Kidney capillary endothelial cell (primary cell): ENCODE results near the gene CDK19.
A peak's percentile ranks its signal among the peaks of the same experiment; 100 is the strongest.
"Not testable (repeated sequence)": the region's sequence is repeated elsewhere in the genome, so short reads cannot be mapped to it uniquely, and the experiment has no call there.

Source experiments
- DNase-seq: peaks from one replicate; pipeline ENCODE4 v3.0.0-alpha.2; 2018; ENCODE audit warnings: low spot score

CDK19 gene

GRCh38 chr6:110621061-110621460, 194.2 kb downstream of the CDK19 start:
- DNase-seq: no peak

- DNase-seq: no peak
Measured at GRCh38 chr6:110620065-110620464, 195.2 kb downstream of the CDK19 start.

GRCh38 chr6:110619275-110619908, 195.9 kb downstream of the CDK19 start:
- DNase-seq: no peak

GRCh38 chr6:110618591-110619267, 196.5 kb downstream of the CDK19 start:
- DNase-seq: peak; percentile 11

GRCh38 chr6:110617057-110617456, 198.2 kb downstream of the CDK19 start:
- no peak for DNase-seq

GRCh38 chr6:110615722-110616121, 199.5 kb downstream of the CDK19 start:
- no peak for DNase-seq

- no peak for DNase-seq
Measured at GRCh38 chr6:110614586-110614985, 200.7 kb downstream of the CDK19 start.

GRCh38 chr6:110614106-110614505, 201.2 kb downstream of the CDK19 start:
- no peak for DNase-seq

GRCh38 chr6:110613356-110613755, 201.9 kb downstream of the CDK19 start:
- DNase-seq: no peak

- no peak for DNase-seq
Measured at GRCh38 chr6:110612298-110612697, 203.0 kb downstream of the CDK19 start.

GRCh38 chr6:110609101-110609500, 206.2 kb downstream of the CDK19 start:
- no peak for DNase-seq

- DNase-seq: no peak
Measured at GRCh38 chr6:110608151-110608550, 207.1 kb downstream of the CDK19 start.

GRCh38 chr6:110606151-110606550, 209.1 kb downstream of the CDK19 start:
- no peak for DNase-seq

GRCh38 chr6:110600640-110601039, 214.6 kb downstream of the CDK19 start:
- not testable (repeated sequence) for DNase-seq

- no peak for DNase-seq
Measured at GRCh38 chr6:110597761-110598160, 217.5 kb downstream of the CDK19 start.

GRCh38 chr6:110596354-110596753, 218.9 kb downstream of the CDK19 start:
- DNase-seq: no peak

- DNase-seq: no peak
Measured at GRCh38 chr6:110595112-110595511, 220.2 kb downstream of the CDK19 start.

- DNase-seq: no peak
Measured at GRCh38 chr6:110593637-110594036, 221.6 kb downstream of the CDK19 start.

GRCh38 chr6:110592765-110593164, 222.5 kb downstream of the CDK19 start:
- no peak for DNase-seq

GRCh38 chr6:110590821-110591351, 224.4 kb downstream of the CDK19 start:
- DNase-seq: no peak

- no peak for DNase-seq
Measured at GRCh38 chr6:110589865-110590513, 225.3 kb downstream of the CDK19 start.

- DNase-seq: no peak
Measured at GRCh38 chr6:110587328-110587727, 227.9 kb downstream of the CDK19 start.

- DNase-seq: no peak
Measured at GRCh38 chr6:110581679-110582078, 233.6 kb downstream of the CDK19 start.
